NCI-H345 (cell line): ENCODE results near the gene MT1HL1.
"Not testable (repeated sequence)": the region's sequence is repeated elsewhere in the genome, so short reads cannot be mapped to it uniquely, and the experiment has no call there.

ENCODE experiments used
- DNase-seq: peaks from one replicate; lab custom pipeline; 2025; lab: John Stamatoyannopoulos, UW

MT1HL1 gene

GRCh38 chr1:236978740-236979139, 25.5 kb downstream of the MT1HL1 start:
- DNase-seq: no peak

GRCh38 chr1:236975461-236975860, 28.8 kb downstream of the MT1HL1 start:
- DNase-seq: no peak

- DNase-seq: not testable (repeated sequence)
Measured at GRCh38 chr1:236974025-236974424, 30.2 kb downstream of the MT1HL1 start.

- no peak for DNase-seq
Measured at GRCh38 chr1:236966636-236967035, 37.6 kb downstream of the MT1HL1 start.

- DNase-seq: no peak
Measured at GRCh38 chr1:236963920-236964319, 40.3 kb downstream of the MT1HL1 start.

- no peak for DNase-seq
Measured at GRCh38 chr1:236959112-236959511, 45.1 kb downstream of the MT1HL1 start.

GRCh38 chr1:236957235-236957634, 47.0 kb downstream of the MT1HL1 start:
- DNase-seq: no peak
